Stimulated activated CD8-positive, alpha-beta memory T cell treated with anti-CD3 and anti-CD28 coated beads, Interleukin-7, amount 100 ng/mL, for 48 hours (primary cell): Measurements from ENCODE around the gene PIGV.
"Not testable (repeated sequence)": the region's sequence is repeated elsewhere in the genome, so short reads cannot be mapped to it uniquely, and the experiment has no call there.

Experiments used
- DNase-seq, 2 donors: peaks; one replicate each; pipeline ENCODE4 v3.0.0-alpha.2; 2020; ENCODE audit warnings: low read depth in 1 of 2; ENCODE audit errors: extremely low read depth in 1 of 2

Gene PIGV

GRCh38 chr1:26831059-26831458 lies 43.3 kb downstream of the PIGV start:
- no peak for DNase-seq

- DNase-seq: no peak
Observed at GRCh38 chr1:26831546-26832248, 43.9 kb downstream of the PIGV start.

- no peak for DNase-seq
Observed at GRCh38 chr1:26832249-26832960, 44.7 kb downstream of the PIGV start.

- peak; percentile 62 to 86 for DNase-seq
Observed at GRCh38 chr1:26833432-26834405, 46.0 kb downstream of the PIGV start.

- DNase-seq: not testable (repeated sequence)
Observed at GRCh38 chr1:26837665-26838064, 49.9 kb downstream of the PIGV start.

GRCh38 chr1:26838474-26839338 lies 51.0 kb downstream of the PIGV start:
- DNase-seq: peak in 1 of 2 donors; percentile 48

- DNase-seq: no peak
Observed at GRCh38 chr1:26839339-26839722, 51.6 kb downstream of the PIGV start.

- DNase-seq: no peak
Observed at GRCh38 chr1:26839779-26840178, 52.0 kb downstream of the PIGV start.

- no peak for DNase-seq
Observed at GRCh38 chr1:26844424-26845196, 56.9 kb downstream of the PIGV start.

GRCh38 chr1:26847826-26848225 lies 60.1 kb downstream of the PIGV start:
- not testable (repeated sequence) for DNase-seq
